Body of pancreas (tissue), 4 donors: ENCODE data around the gene POLN. TPM values are rescaled to one million over a fixed set of nuclear protein-coding genes. Genes with fewer than 3 reads are reported as not detected.

Experiments used
- ATAC-seq: fragments of 150-250 bp; one replicate; pipeline ENCODE4 v1.9.1; 2016
- DNase-seq, 4 donors: peaks; one replicate each; pipeline ENCODE4 v3.0.0-alpha.2; 2019
- H3K27ac ChIP-seq, 4 donors: fragments of 200-600 bp; sonication (generic); 1 replicate in 3 of 4; 2 replicates in 1 of 4; pipeline versions ENCODE4 v1.5.1 to v1.6.1; 2016 to 2019; ENCODE audit warnings: mild to moderate bottlenecking in 1 of 4, mixed read lengths in 1 of 4, moderate library complexity in 1 of 4
- H3K27me3 ChIP-seq, 2 donors: fragments of 200-600 bp; sonication (generic); one replicate each; pipeline ENCODE4 v1.6.0; 2016; ENCODE audit warnings: mild to moderate bottlenecking in 1 of 2
- H3K36me3 ChIP-seq, 2 donors: fragments of 200-600 bp; sonication (generic); replicated peaks in 1 of 2; 2 replicates each; pipeline ENCODE4 v1.5.1; 2016; ENCODE audit warnings: low read depth in 2 of 2; ENCODE audit not compliant: insufficient read depth in 1 of 2
- H3K4me1 ChIP-seq: fragments of 200-600 bp; sonication (generic); one replicate; pipeline ENCODE4 v1.6.0; 2016
- H3K4me3 ChIP-seq, 2 donors: fragments of 200-600 bp; sonication (generic); 1 replicate in 1 of 2; 2 replicates in 1 of 2; pipeline ENCODE4 v1.5.1; 2016 to 2019
- H3K9me3 ChIP-seq, 3 donors: fragments of 200-600 bp; sonication (generic); 1 replicate in 2 of 3; 2 replicates in 1 of 3; pipeline ENCODE4 v1.5.1; 2016
- CTCF ChIP-seq, 7 experiments: fragments of 450-650 bp in 4 of 7; fragments of 200-600 bp in 3 of 7; sonication (generic) in 3 of 7; IDR thresholded peaks; one replicate each; pipeline ENCODE4 v1.5.1; 2016 to 2019; ENCODE audit warnings: antibody characterized with exemption in 7 of 7
- POLR2A ChIP-seq, 3 donors: fragments of 450-650 bp; IDR thresholded peaks; one replicate each; pipeline ENCODE4 v1.6.1; 2016; ENCODE audit warnings: antibody characterized with exemption in 3 of 3, mild to moderate bottlenecking in 2 of 3
- WGBS, 2 donors: methylation state at CpG; one replicate each; pipeline ENCODE4 v1.1.5; 2017; 5-methylcytosine and 5-hydroxymethylcytosine counted together
- intact Hi-C: fragments of 100-400 bp; cut with DNase I; formaldehyde crosslinking; loops from one replicate; pipeline ENCODE4 v1.15.1; 2023
- total RNA-seq, 2 donors: library from RNA; depleted of rRNA; stranded (reverse); fragments of >200 nt; gene quantifications; one replicate each; pipeline ENCODE4 v1.1.0, GENCODE V29; 2016

Gene POLN
- total RNA-seq, 2 donors from 2014 or later, result 4.9 to 5.9 TPM

- 87 to 90% methylated on average over 7 to 13 of the region's 13 CpGs for WGBS, 2 donors
- no peak for DNase-seq
- TF ChIP-seq CTCF (IDR thresholded peaks at IDR 0.05) (no peak), POLR2A (IDR thresholded peaks at IDR 0.05) (no peak)
These were observed 157.6 kb downstream of the POLN start for GRCh38 chr4:2084316-2084715.

GRCh38 chr4:2083826-2084160 is 158.1 kb downstream of the POLN start:
- no peaks in the 10 kb centered on the region for H3K27me3 ChIP-seq
- no peak for ATAC-seq
- TF ChIP-seq POLR2A (IDR thresholded peaks at IDR 0.05), result no peak
- no peak for TF ChIP-seq CTCF (IDR thresholded peaks at IDR 0.05)
- no peaks in the 10 kb centered on the region for H3K36me3 ChIP-seq
- DNase-seq, result no peak
- 71 to 78% methylated on average over 6 of the region's 6 CpGs for WGBS, 2 donors
- no peaks in the 10 kb centered on the region for H3K4me1 ChIP-seq
- no peak overlapping the region for H3K4me3 ChIP-seq
- H3K27ac ChIP-seq, result no peak overlapping the region
- intact Hi-C loops, result no loop called here
- no peaks in the 10 kb centered on the region for H3K9me3 ChIP-seq

More at GRCh38 chr4:2084316-2084715, 157.6 kb downstream of the POLN start:
- Histone ChIP-seq H3K27ac (no peak overlapping the region), H3K4me3 (no peak overlapping the region), H3K36me3 (no peaks in the 10 kb centered on the region), H3K27me3 (no peaks in the 10 kb centered on the region), H3K9me3 (no peaks in the 10 kb centered on the region), H3K4me1 (no peaks in the 10 kb centered on the region)
- intact Hi-C loops, result no loop called here
- no peak for ATAC-seq

- no peak overlapping the region for H3K4me3 ChIP-seq
- DNase-seq (no peak), ATAC-seq (no peak)
- no peaks in the 10 kb centered on the region for H3K36me3 ChIP-seq
- H3K9me3 ChIP-seq, result no peaks in the 10 kb centered on the region
- intact Hi-C loops, result no loop called here
- 81 to 87% methylated on average over 15 of the region's 15 CpGs for WGBS, 2 donors
- no peak overlapping the region for H3K27ac ChIP-seq
- no peak for TF ChIP-seq POLR2A (IDR thresholded peaks at IDR 0.05)
- no peak for TF ChIP-seq CTCF (IDR thresholded peaks at IDR 0.05)
- H3K4me1 ChIP-seq, result no peaks in the 10 kb centered on the region
- no peaks in the 10 kb centered on the region for H3K27me3 ChIP-seq
These were observed 158.7 kb downstream of the POLN start for GRCh38 chr4:2083116-2083825.

GRCh38 chr4:2082627-2083026 is 159.3 kb downstream of the POLN start:
- ATAC-seq (no peak), DNase-seq (no peak)
- Histone ChIP-seq H3K4me3 (no peak overlapping the region), H3K9me3 (no peaks in the 10 kb centered on the region), H3K4me1 (no peaks in the 10 kb centered on the region), H3K27ac (no peak overlapping the region), H3K36me3 (no peaks in the 10 kb centered on the region), H3K27me3 (no peaks in the 10 kb centered on the region)
- WGBS, 2 donors, result 80 to 83% methylated on average over 4 of the region's 4 CpGs
- TF ChIP-seq POLR2A (IDR thresholded peaks at IDR 0.05) (no peak), CTCF (IDR thresholded peaks at IDR 0.05) (no peak)
- intact Hi-C loops, result no loop called here

- no peaks in the 10 kb centered on the region for H3K36me3 ChIP-seq
- DNase-seq (no peak), ATAC-seq (no peak)
- H3K27me3 ChIP-seq, result no peaks in the 10 kb centered on the region
- TF ChIP-seq CTCF (IDR thresholded peaks at IDR 0.05) (no peak), POLR2A (IDR thresholded peaks at IDR 0.05) (no peak)
- no peaks in the 10 kb centered on the region for H3K4me1 ChIP-seq
- no peak overlapping the region for H3K4me3 ChIP-seq
- no peaks in the 10 kb centered on the region for H3K9me3 ChIP-seq
- H3K27ac ChIP-seq, result no peak overlapping the region
- 85 to 92% methylated on average over 3 of the region's 3 CpGs for WGBS, 2 donors
- intact Hi-C loops, result no loop called here
These were observed 159.8 kb downstream of the POLN start for GRCh38 chr4:2082118-2082517.
